K562 (cell line): ENCODE measurements around the gene ZNF174. TPM values are rescaled to one million over a fixed set of nuclear protein-coding genes. Genes with fewer than 3 reads are reported as not detected.

Experiments used
- AFF1 ChIP-seq, 2 experiments: fragments of 450-650 bp; IDR thresholded peaks; 2 replicates each; pipeline ENCODE4 v1.6.1; 2018; ENCODE audit warnings: mild to moderate bottlenecking in 2 of 2, low read depth in 1 of 2; ENCODE audit not compliant: partially characterized antibody in 2 of 2
- CCNT2 ChIP-seq: IDR thresholded peaks from 2 replicates; pipeline ENCODE4 v1.6.1; 2011; ENCODE audit warnings: borderline replicate concordance, low read depth, mild to moderate bottlenecking, moderate library complexity, mixed read lengths, low read length; ENCODE audit not compliant: insufficient read length; ENCODE audit errors: extremely low read depth
- ELF1 ChIP-seq: fragments of 200-800 bp; sonication (Bioruptor generic); IDR thresholded peaks from 2 replicates; pipeline ENCODE4 v1.6.1; 2016; ENCODE audit warnings: missing genetic modification characterization, missing compliant biosample characterization
- ESRRA ChIP-seq: fragments of 450-650 bp; IDR thresholded peaks from 2 replicates; pipeline ENCODE4 v1.6.1; 2014; ENCODE audit warnings: low read depth, mild to moderate bottlenecking, moderate library complexity, borderline replicate concordance
- ESRRB ChIP-seq: fragments of 250-450 bp; sonication (Bioruptor Pico); IDR thresholded peaks from 2 replicates; pipeline ENCODE4 v1.5.0; 2020; ENCODE audit warnings: mild to moderate bottlenecking, moderate library complexity, borderline replicate concordance
- FOS ChIP-seq: IDR thresholded peaks from 3 replicates; pipeline ENCODE4 v1.6.1; 2011; ENCODE audit not compliant: insufficient read length; ENCODE audit errors: extremely low read depth
- FOSL1 ChIP-seq: fragments of 200-800 bp; sonication (Bioruptor generic); conservative IDR thresholded peaks from 2 replicates; pipeline ENCODE4 v1.6.1; 2016; ENCODE audit warnings: missing genetic modification characterization, missing compliant biosample characterization
- GMEB1 ChIP-seq: fragments of 250-450 bp; sonication (Bioruptor Pico); IDR thresholded peaks from 2 replicates; pipeline ENCODE4 v1.4.0; 2020; ENCODE audit warnings: mild to moderate bottlenecking
- HCFC1 ChIP-seq: IDR thresholded peaks from 2 replicates; pipeline ENCODE4 v1.6.1; 2012; ENCODE audit warnings: low read depth, low read length, improper control_type of control experiment
- HNRNPL ChIP-seq: fragments of 200-400 bp; formaldehyde crosslinking; IDR thresholded peaks from 2 replicates; pipeline ENCODE4 v1.6.1; 2017; ENCODE audit warnings: low read depth, mild to moderate bottlenecking, low read length
- NBN ChIP-seq: fragments of 450-650 bp; IDR thresholded peaks from 2 replicates; pipeline ENCODE4 v1.6.1; 2016; ENCODE audit warnings: low read depth, mild to moderate bottlenecking
- NKRF ChIP-seq: fragments of 450-650 bp; IDR thresholded peaks from 2 replicates; pipeline ENCODE4 v1.6.1; 2016; ENCODE audit warnings: borderline replicate concordance
- POLR2H ChIP-seq: IDR thresholded peaks from 2 replicates; pipeline ENCODE4 v1.6.1; 2016; ENCODE audit warnings: missing genetic modification characterization, low read depth, mild to moderate bottlenecking, control low read depth, missing compliant biosample characterization, moderate library complexity
- RBM34 ChIP-seq: fragments of 200-400 bp; formaldehyde crosslinking; IDR thresholded peaks from 2 replicates; pipeline ENCODE4 v1.6.1; 2018; ENCODE audit warnings: low read length, borderline replicate concordance; ENCODE audit not compliant: insufficient read depth
- SMAD3 ChIP-seq: fragments of 450-650 bp; formaldehyde crosslinking; conservative IDR thresholded peaks from 2 replicates; pipeline ENCODE4 v1.4.0; 2020; ENCODE audit warnings: mild to moderate bottlenecking
- TFAP4 ChIP-seq: sonication (generic); formaldehyde crosslinking; IDR thresholded peaks from 2 replicates; pipeline ENCODE4 v1.8.0; 2022; ENCODE audit warnings: missing genetic modification reagents, mild to moderate bottlenecking, moderate library complexity, borderline replicate concordance
- ZNF140 ChIP-seq: fragments of 250-450 bp; sonication (Bioruptor Pico); IDR thresholded peaks from 2 replicates; pipeline ENCODE4 v1.8.0; 2021; ENCODE audit warnings: moderate library complexity, mild to moderate bottlenecking, inconsistent platforms
- polyA plus RNA-seq, 8 experiments: library from polyadenylated mRNA; depleted of rRNA in 4 of 8; stranded (reverse) in 5 of 8; unstranded in 3 of 8; fragments of >200 nt; fragmentation: Nextera tagmentation in 2 of 8; fragmentation: Illumina TruSeq in 1 of 8; extraction: Ambion mirVana in 2 of 8; extraction: Trizol in 1 of 8; gene quantifications; 2 replicates each; pipeline versions ENCODE4 v1.2.1 to v1.2.3, GENCODE V29; 2011 to 2014; ENCODE audit warnings: inconsistent platforms in 1 of 8, missing spikeins in 1 of 8
- total RNA-seq, 7 experiments: library from RNA; depleted of rRNA in 6 of 7; stranded (reverse); fragments of >200 nt in 6 of 7; fragmentation: Illumina TruSeq in 2 of 7; extraction: Trizol in 2 of 7; gene quantifications; 2 replicates each; pipeline versions ENCODE4 v1.2.1 to v1.2.3, GENCODE V29; 2011 to 2021; ENCODE audit warnings: low replicate concordance in 1 of 7

ZNF174 gene
- total and polyA plus RNA-seq, 9 of the 15 experiments (the other 6 are each of a cell fraction or from before 2014, with no cell fraction given): 5.1 to 19.1 (median 12.5) TPM

GRCh38 chr16:3400779-3401688, at the start of gene ZNF174, which contains the start of gene ZSCAN32 (continued):
- 0 out of 2 replicates have a peak, but pooled peaks have one; percentile 21 for TF ChIP-seq NBN
- TF ChIP-seq AFF1 (IDR thresholded peaks at IDR 0.05; ENCODE audit: low read depth in 1 of 2, partially characterized antibody in 2 of 2): peak in 1 of 2 experiments; percentile 85
- peak; percentile 60 for TF ChIP-seq POLR2H (tag)
- peak; percentile 87 for TF ChIP-seq FOS
- TF ChIP-seq HNRNPL: peak; percentile 57; the same call in 1 of the 2 replicates
- TF ChIP-seq HCFC1: peak; percentile 91
- peak; percentile 63 for TF ChIP-seq FOSL1 (tag)
- peak; percentile 74; the same call in 1 of the 2 replicates for TF ChIP-seq TFAP4
- TF ChIP-seq SMAD3 (CRISPR knock-in tag): 0 out of 2 replicates have a peak, but pooled peaks have one; percentile 56
- TF ChIP-seq ESRRA: 0 out of 2 replicates have a peak, but pooled peaks have one; percentile 28
- peak; percentile 94 for TF ChIP-seq ELF1 (tag)
- peak; percentile 95 for TF ChIP-seq GMEB1
- TF ChIP-seq CCNT2: peak; percentile 33
- TF ChIP-seq ESRRB (CRISPR knock-in tag): no peak
- 0 out of 2 replicates have a peak, but pooled peaks have one; percentile 74 for TF ChIP-seq RBM34
- TF ChIP-seq ZNF140 (CRISPR knock-in tag): no peak
- 0 out of 2 replicates have a peak, but pooled peaks have one; percentile 6 for TF ChIP-seq NKRF
